Measurements from ENCODE around the gene USP9X.

Gene USP9X

DNA sequence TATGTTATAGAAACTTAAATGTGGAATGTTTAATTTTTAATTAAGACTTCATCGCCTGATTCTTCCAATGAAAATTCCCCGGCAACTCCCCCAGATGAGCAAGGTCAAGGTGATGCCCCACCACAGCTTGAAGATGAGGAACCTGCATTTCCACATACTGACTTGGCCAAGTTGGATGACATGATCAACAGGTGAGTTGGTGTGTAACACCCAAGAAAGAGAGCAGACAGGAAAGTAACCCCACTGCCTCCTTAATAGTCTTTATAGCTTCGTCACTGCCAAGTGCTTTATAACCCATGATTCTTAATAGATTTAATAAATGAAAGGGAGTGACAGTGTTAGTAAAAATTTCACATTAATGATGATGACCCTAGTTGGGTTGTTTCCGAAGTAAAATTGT lies 43.7 kb downstream of the USP9X start:
- H3K4me3 ChIP-seq (ENCODE audit: low read depth, low read length): no peak overlapping the region
- TF ChIP-seq, protein P1, sequence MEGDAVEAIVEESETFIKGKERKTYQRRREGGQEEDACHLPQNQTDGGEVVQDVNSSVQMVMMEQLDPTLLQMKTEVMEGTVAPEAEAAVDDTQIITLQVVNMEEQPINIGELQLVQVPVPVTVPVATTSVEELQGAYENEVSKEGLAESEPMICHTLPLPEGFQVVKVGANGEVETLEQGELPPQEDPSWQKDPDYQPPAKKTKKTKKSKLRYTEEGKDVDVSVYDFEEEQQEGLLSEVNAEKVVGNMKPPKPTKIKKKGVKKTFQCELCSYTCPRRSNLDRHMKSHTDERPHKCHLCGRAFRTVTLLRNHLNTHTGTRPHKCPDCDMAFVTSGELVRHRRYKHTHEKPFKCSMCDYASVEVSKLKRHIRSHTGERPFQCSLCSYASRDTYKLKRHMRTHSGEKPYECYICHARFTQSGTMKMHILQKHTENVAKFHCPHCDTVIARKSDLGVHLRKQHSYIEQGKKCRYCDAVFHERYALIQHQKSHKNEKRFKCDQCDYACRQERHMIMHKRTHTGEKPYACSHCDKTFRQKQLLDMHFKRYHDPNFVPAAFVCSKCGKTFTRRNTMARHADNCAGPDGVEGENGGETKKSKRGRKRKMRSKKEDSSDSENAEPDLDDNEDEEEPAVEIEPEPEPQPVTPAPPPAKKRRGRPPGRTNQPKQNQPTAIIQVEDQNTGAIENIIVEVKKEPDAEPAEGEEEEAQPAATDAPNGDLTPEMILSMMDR (IDR thresholded peaks at IDR 0.05; ENCODE audit: insufficient read depth, low read depth, low read length, missing control alignments): no peak
- DNase-seq (ENCODE audit: low read depth): no peak

GRCh38 chrX:41131766-41132165 lies 46.5 kb downstream of the USP9X start:
- DNase-seq (ENCODE audit: low read depth): no peak
- TF ChIP-seq, protein P1 (IDR thresholded peaks at IDR 0.05; ENCODE audit: insufficient read depth, low read depth, low read length, missing control alignments): no peak
- H3K4me3 ChIP-seq (ENCODE audit: low read depth, low read length): no peak overlapping the region

DNA sequence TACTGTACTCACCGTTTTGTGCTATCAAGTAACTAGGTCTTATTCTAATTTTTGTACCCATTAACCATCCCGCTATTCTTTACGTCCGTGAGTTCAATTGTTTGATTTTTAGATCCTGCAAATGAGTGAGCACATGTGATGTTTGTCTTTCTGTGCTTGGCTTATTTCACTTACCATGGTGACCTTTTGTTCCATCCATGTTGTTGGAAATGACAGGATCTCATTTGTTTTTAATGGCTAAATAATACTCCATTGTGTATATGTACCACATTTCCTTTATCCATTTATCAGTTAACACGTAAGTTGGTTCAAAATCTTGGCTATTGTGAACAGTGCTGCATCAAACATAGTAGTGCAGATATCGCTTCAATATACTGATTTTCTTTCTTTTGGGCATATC lies 48.3 kb downstream of the USP9X start:
- no peak for DNase-seq (ENCODE audit: low read depth)
- H3K4me3 ChIP-seq (ENCODE audit: low read depth, low read length): no peak overlapping the region
- TF ChIP-seq, protein P1 (IDR thresholded peaks at IDR 0.05; ENCODE audit: insufficient read depth, low read depth, low read length, missing control alignments): no peak

DNA sequence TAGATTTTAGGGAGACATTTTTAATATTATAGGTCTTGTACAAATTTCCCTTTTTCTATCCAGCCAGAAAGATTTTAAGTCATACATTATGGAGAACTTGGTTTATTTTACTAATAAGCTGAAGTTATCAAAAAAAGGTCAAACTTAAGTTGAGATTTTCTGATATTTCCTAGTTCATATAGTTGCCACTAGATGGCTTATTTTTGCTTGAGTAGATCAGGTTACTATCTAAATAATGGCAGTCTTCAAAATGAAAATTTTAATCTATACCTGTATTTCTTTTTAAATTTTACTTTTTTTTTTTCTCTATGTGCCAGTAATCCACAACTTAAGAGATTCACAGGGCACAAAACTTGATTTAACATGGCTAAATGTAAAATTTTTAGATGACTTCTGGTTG lies 52.3 kb downstream of the USP9X start:
- TF ChIP-seq, protein P1 (IDR thresholded peaks at IDR 0.05; ENCODE audit: insufficient read depth, low read depth, low read length, missing control alignments): peak; percentile 15
- DNase-seq (ENCODE audit: low read depth): no peak
- H3K4me3 ChIP-seq (ENCODE audit: low read depth, low read length): no peak overlapping the region

- TF ChIP-seq, protein P1 (IDR thresholded peaks at IDR 0.05; ENCODE audit: insufficient read depth, low read depth, low read length, missing control alignments): no peak
- DNase-seq (ENCODE audit: low read depth): no peak
Measured at GRCh38 chrX:41142130-41142910, 57.1 kb downstream of the USP9X start.

GRCh38 chrX:41144873-41145272 lies 59.6 kb downstream of the USP9X start:
- TF ChIP-seq, protein P1 (IDR thresholded peaks at IDR 0.05; ENCODE audit: insufficient read depth, low read depth, low read length, missing control alignments): no peak
- no peak for DNase-seq (ENCODE audit: low read depth)
- H3K4me3 ChIP-seq (ENCODE audit: low read depth, low read length): no peak overlapping the region

More at GRCh38 chrX:41142130-41142910, 57.1 kb downstream of the USP9X start:
- no peak overlapping the region for H3K4me3 ChIP-seq (ENCODE audit: low read depth, low read length)

Data from GM12865 (cell line).